HG03521 (cell line): Measurements from ENCODE around the gene ATP7A.
"Not testable (repeated sequence)": the region's sequence is repeated elsewhere in the genome, so short reads cannot be mapped to it uniquely, and the experiment has no call there.

Source experiments
- ATAC-seq: cut with Tn5 transposase; IDR thresholded peaks from one replicate; pipeline ENCODE4 v1.9.1; 2021; ENCODE audit warnings: mild to moderate bottlenecking, moderate library complexity; ENCODE audit not compliant: unreplicated experiment

Gene ATP7A

GRCh38 chrX:78029663-78030062, 119.2 kb downstream of the ATP7A start:
- no peak for ATAC-seq

- no peak for ATAC-seq
Measured at GRCh38 chrX:78035061-78035460, 124.6 kb downstream of the ATP7A start.

GRCh38 chrX:78037881-78038280, 127.4 kb downstream of the ATP7A start:
- ATAC-seq, result no peak

- ATAC-seq, result no peak
Measured at GRCh38 chrX:78042601-78043000, 132.1 kb downstream of the ATP7A start.

- no peak for ATAC-seq
Measured at GRCh38 chrX:78046362-78046761, 135.9 kb downstream of the ATP7A start.

GRCh38 chrX:78048052-78048451, 137.6 kb downstream of the ATP7A start:
- no peak for ATAC-seq

GRCh38 chrX:78063687-78064086, 153.2 kb downstream of the ATP7A start:
- no peak for ATAC-seq

- ATAC-seq, result no peak
Measured at GRCh38 chrX:78064152-78064551, 153.7 kb downstream of the ATP7A start.

- peak; percentile 67 for ATAC-seq
Measured at GRCh38 chrX:78064698-78065601, 154.5 kb downstream of the ATP7A start.

- ATAC-seq, result no peak
Measured at GRCh38 chrX:78066110-78066509, 155.6 kb downstream of the ATP7A start.

GRCh38 chrX:78071331-78071730, 160.8 kb downstream of the ATP7A start:
- ATAC-seq, result no peak

- ATAC-seq, result not testable (repeated sequence)
Measured at GRCh38 chrX:78073147-78074077, 162.9 kb downstream of the ATP7A start.

GRCh38 chrX:78074088-78074487, 163.6 kb downstream of the ATP7A start:
- ATAC-seq, result no peak

- no peak for ATAC-seq
Measured at GRCh38 chrX:78075787-78076389, 165.4 kb downstream of the ATP7A start.

- not testable (repeated sequence) for ATAC-seq
Measured at GRCh38 chrX:78081413-78081812, 170.9 kb downstream of the ATP7A start.

GRCh38 chrX:78092296-78092695, 181.8 kb downstream of the ATP7A start:
- ATAC-seq, result peak; percentile 56

- ATAC-seq, result no peak
Measured at GRCh38 chrX:78098108-78098507, 187.6 kb downstream of the ATP7A start.
